Pulmonary artery endothelial cell (primary cell): ENCODE data around the gene GFOD2. TPM values are rescaled to one million over a fixed set of nuclear protein-coding genes. Genes with fewer than 3 reads are reported as not detected.
"Not testable (repeated sequence)": the region's sequence is repeated elsewhere in the genome, so short reads cannot be mapped to it uniquely, and the experiment has no call there.

Source experiments
- DNase-seq: peaks from one replicate; pipeline ENCODE4 v3.0.0-alpha.2; 2011; ENCODE audit warnings: low read depth, low spot score
- total RNA-seq: library from RNA; depleted of rRNA; stranded (reverse); fragments of >200 nt; gene quantifications from 2 replicates; pipeline ENCODE4 v1.2.3, GENCODE V29; 2014

The GFOD2 gene
- total RNA-seq = 40.6 and 41.6 TPM in 2 replicates

- DNase-seq = peak; percentile 72
Measured at GRCh38 chr16:67719048-67719777, at the start of gene GFOD2. Gene GFOD2 (minus strand): TSS chr16:67719316. CDS start chr16:67685715, 33,601 bp downstream.

GRCh38 chr16:67767953-67768352 lies 48.8 kb upstream of the GFOD2 start:
- DNase-seq = no peak

- no peak for DNase-seq
Measured at GRCh38 chr16:67766291-67766690, 47.2 kb upstream of the GFOD2 start.

DNA sequence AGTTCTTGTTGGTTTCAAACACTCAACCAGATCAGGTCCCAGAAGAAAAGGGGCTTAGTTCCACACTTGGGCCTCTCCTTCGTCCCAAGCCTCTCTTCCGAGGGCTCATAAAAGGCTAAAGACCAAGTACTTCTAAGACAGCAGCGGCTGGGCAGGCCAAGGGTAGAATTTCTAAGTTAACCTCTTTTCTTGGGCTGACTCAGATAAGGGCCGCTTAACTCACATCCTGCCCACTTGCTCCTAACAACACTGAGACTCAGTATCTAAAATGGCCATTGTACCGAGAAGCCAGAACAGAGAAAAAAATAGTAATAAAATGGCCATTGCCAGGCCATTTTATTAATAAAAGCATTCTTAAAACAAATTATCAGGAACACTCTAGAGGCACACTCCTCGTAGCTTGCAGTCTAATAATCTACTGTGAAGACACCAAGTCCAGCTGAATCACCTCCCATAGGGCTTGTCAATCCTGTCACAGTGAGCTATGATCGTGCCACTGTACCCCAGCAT lies 45.1 kb upstream of the GFOD2 start:
- no peak for DNase-seq

- DNase-seq = no peak
Measured at GRCh38 chr16:67763066-67763465, 44.0 kb upstream of the GFOD2 start.

GRCh38 chr16:67762385-67762784 lies 43.3 kb upstream of the GFOD2 start:
- DNase-seq = no peak

DNA sequence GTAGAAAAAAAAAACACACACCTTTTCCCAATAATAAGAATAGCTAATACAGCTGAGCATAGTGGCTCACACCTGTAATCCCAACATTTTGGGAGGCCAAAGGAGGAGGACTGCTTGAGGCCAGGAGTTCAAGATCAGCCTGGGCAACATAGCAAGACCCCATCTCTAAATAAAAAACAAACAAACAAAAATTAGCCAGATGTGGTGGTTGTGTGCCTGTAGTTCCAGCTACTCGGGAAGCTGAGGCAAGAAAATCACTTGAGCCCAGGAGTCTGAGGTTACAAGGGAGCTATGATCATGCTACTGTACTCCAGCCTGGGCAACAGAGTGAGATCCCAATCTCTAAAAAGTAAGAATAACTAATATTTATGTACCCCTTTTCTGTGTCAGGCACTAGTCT lies 42.8 kb upstream of the GFOD2 start:
- DNase-seq = no peak

GRCh38 chr16:67760956-67761230 lies 41.8 kb upstream of the GFOD2 start:
- no peak for DNase-seq

DNA sequence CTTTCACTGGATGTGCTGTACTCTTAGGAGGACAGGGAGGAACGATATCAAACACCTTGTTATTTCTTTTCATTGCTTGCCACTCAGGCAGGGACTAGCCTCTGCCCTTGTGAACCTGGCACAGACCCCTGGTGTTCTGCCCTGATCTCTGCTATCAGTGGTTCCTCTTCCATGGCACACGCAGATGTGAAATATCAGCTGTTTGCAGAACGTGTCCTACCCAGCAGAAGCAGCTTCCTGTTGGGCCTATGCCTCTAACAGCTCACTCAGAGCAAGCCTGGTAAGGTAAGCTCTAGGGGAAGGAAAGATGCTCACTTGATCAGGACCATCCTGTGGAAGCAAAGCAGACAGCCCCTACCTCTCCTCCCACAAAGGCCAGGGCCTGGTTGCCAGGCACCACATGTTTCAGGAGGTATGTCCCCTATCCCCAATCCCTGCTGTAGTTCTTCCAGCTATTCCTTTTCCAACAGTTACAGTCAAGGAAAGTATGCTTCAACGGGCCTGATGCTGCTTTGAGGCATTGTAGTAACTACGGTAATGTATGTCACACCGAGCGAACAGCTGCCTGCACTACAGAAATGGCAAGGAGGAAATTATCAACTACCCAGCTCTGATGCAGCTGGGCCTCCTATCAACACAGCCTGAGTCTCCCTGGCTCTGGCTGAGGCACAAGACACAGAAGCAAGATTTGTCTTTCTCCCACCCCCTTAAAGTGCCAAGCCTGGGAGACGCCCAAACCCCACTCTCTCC lies 41.3 kb upstream of the GFOD2 start:
- no peak for DNase-seq

DNA sequence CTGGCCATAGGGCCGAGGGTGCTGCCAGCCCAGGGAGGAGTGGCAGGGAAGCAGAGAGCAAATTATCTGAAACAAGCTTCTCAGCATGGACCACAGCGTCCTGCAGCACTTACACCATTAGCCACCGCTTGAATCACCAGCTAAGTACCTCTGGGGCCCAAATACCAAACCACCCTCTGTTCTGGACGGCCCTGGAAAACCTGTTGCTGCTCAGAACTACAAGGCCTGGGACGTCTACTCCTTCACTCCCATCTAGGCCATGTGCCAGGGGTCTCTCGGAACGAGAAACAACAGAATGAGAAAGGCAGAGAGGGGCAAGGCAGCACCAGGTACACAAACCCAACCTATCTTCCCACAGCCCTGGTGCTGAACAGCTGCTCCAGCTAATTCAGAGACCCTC lies 39.9 kb upstream of the GFOD2 start:
- no peak for DNase-seq

DNA sequence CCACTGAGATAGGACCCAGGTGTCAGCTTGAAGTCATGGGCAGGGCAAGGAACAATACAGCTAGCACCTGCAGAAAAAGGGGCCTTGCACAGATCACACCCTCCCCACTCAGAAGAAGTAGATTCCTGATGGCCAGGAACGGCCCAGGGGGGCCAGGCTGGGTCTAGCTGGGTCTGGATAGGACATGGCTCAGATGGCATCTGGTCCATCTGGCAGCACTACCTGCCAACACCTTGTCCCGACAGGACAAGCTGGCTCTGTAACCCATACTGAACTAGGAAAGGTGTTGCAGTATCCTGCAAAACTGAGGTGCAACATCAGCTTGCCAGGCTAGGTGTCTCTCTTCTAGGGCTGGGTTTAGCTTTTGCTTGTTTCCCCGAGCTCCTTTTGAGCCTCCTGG lies 38.9 kb upstream of the GFOD2 start:
- DNase-seq = no peak

- DNase-seq = no peak
Measured at GRCh38 chr16:67752641-67753040, 33.5 kb upstream of the GFOD2 start.

GRCh38 chr16:67751331-67751730 lies 32.2 kb upstream of the GFOD2 start:
- DNase-seq = not testable (repeated sequence)

DNA sequence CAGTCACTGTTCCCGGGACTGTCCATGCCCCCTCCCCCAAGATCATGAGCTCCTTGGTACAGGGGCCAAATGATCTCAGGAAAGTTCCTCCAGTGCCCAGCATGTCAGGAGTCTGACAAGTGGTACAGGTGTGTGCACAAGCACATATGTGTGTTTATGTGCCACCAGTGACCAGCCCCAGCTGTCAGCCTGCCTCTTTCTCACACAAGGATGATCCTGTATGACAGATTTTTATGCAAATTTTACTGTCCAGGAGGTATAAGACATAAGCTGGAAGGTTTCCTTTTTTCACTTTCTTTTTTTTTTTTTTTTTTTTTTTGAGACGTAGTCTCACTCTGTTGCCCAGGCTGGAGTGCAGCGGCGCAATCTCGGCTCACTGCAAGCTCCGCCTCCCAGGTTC lies 31.4 kb upstream of the GFOD2 start:
- no peak for DNase-seq

- no peak for DNase-seq
Measured at GRCh38 chr16:67749436-67750078, 30.4 kb upstream of the GFOD2 start.

DNA sequence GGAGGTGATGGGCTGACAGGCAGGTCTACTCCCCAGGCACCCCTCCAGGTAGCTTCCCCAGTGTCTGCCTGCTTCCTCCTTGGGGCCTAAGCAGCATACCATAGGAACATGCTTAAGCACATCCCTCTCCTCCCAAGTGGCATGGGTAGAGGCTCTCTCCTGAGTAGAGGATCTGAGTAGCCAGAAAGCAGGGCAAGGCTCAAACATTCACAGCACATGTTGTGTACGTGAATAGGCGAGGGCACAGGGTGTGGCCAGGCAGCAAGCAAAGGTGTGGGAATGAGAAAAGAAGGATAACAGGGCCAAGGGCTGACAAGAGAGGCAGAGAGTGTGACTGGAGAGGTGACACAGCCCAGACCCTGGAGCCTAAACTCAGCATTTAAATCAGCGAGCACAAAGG lies 29.7 kb upstream of the GFOD2 start:
- DNase-seq = no peak

DNA sequence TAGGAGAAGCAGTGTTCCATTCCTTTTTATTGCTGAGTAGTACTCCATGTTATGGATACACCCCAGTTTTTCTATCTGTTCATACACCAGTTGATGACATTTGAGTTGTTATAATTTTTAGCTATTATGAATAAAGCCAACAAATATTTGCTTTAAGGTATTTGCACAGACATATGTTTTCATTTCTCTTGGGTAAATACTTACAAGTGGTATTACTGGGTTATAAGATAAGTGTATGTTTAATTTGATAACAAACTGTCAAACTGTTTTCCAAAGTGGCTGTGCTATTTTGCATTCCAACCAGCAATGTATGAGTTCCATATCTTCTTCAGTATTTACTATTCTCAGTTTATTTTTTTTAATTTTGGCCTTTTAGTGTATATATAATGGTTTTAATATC lies 27.7 kb upstream of the GFOD2 start:
- no peak for DNase-seq

DNA sequence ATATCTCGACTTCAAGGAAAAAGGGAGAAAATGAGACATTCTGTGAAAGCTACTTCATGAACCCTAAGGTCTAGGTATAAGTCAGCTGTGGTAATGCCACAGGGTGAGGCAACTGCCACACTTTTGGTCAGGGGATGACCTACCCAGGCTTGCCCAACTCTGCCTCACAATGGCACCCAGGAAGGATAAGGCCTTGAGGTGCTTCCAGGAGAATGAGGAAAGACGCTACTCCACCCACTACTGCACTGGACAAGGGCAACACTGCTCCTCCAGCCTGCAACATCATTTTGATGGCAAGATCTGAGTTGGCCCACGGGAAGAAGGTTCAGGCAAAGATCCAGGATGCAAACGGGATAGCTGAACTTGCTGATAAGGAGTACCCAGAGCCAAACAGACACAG lies 22.0 kb upstream of the GFOD2 start:
- no peak for DNase-seq

GRCh38 chr16:67740391-67740790 lies 21.3 kb upstream of the GFOD2 start:
- no peak for DNase-seq

DNA sequence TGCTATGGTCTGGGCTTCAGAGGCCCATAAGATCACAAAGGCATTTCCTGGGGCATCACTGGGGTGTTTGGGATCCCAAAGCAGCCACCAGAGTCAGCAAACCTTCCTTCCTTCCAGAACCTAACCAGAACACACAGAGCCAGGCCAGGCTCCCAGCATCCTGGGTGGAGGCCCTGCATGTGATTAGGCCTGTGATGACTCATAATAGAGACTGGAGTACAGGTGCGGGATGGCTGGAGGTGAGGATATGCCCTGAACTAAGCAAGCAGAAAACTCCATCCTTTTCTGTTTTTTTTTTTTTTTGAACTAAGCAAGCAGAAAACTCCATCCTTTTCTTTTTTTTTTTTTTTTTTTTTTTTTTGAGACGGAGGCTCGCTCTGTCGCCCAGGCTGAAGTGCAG lies 17.7 kb upstream of the GFOD2 start:
- no peak for DNase-seq

- no peak for DNase-seq
Measured at GRCh38 chr16:67734731-67735201, 15.7 kb upstream of the GFOD2 start.

- no peak for DNase-seq
Measured at GRCh38 chr16:67733734-67734470, 14.8 kb upstream of the GFOD2 start.
